OCI-LY3 (cell line): ENCODE results near the gene PHYHD1.

Experiments
- CTCF ChIP-seq: fragments of 200-600, 300-600 bp; sonication (generic); IDR thresholded peaks from 2 replicates; pipeline ENCODE4 v1.5.1; 2014; ENCODE audit warnings: antibody characterized with exemption, low read length, low read depth
- EZH2phosphoT487 ChIP-seq: fragments of 200-600 bp; shearing (Covaris generic); IDR thresholded peaks from 2 replicates; pipeline ENCODE4 v1.6.1; 2018; ENCODE audit warnings: antibody characterized with exemption, mixed run types, low read depth

- TF ChIP-seq CTCF: peak; percentile 83
- TF ChIP-seq EZH2phosphoT487: no peak
These were observed 7.1 kb downstream of the PHYHD1 start for GRCh38 chr9:128927731-128928411.
